ENCODE measurements around the gene PRDM16.

PRDM16 gene

GRCh38 chr1:3257788-3258187 is 188.8 kb downstream of the PRDM16 start:
- H3K4me1 ChIP-seq (ENCODE audit: low read length), result no peaks in the 10 kb centered on the region
- DNase-seq, result no peak
- no peaks in the 10 kb centered on the region for H3K79me2 ChIP-seq (ENCODE audit: low read length)
- no peak overlapping the region for H3K27ac ChIP-seq (ENCODE audit: low read length)
- H4K20me1 ChIP-seq (ENCODE audit: insufficient read depth, low read length), result no peaks in the 10 kb centered on the region
- no peak overlapping the region for H3K9ac ChIP-seq (ENCODE audit: low read length)
- TF ChIP-seq EZH2 (optimal IDR thresholded peaks at IDR 0.05; ENCODE audit: low read depth, low read length) (no peak), CTCF (IDR thresholded peaks at IDR 0.05; ENCODE audit: low read length) (no peak), EZH2phosphoT487 (IDR thresholded peaks at IDR 0.05; ENCODE audit: low read length) (no peak)
- H3K27me3 ChIP-seq (replicated peaks; ENCODE audit: insufficient read depth, low read length), result peaks cover 71% of the 10 kb centered on the region
- no peak overlapping the region for H3K4me3 ChIP-seq (ENCODE audit: low read length)
- H3K4me2 ChIP-seq (ENCODE audit: low read depth, low read length), result no peak overlapping the region
- no peaks in the 10 kb centered on the region for H3F3A ChIP-seq (ENCODE audit: insufficient read depth, low read length)
- H3K36me3 ChIP-seq (replicated peaks; ENCODE audit: insufficient read depth, low read length), result no peaks in the 10 kb centered on the region
- no peaks in the 10 kb centered on the region for H3K9me3 ChIP-seq (replicated peaks; ENCODE audit: insufficient read depth, low read length)
- H3K9me2 ChIP-seq (replicated peaks; ENCODE audit: insufficient read depth, low read length), result no peaks in the 10 kb centered on the region
- no peak overlapping the region for H2AFZ ChIP-seq (ENCODE audit: low read length)

- Histone ChIP-seq H3K4me3 (ENCODE audit: low read length) (no peak overlapping the region), H3K79me2 (ENCODE audit: low read length) (no peaks in the 10 kb centered on the region), H4K20me1 (ENCODE audit: insufficient read depth, low read length) (no peaks in the 10 kb centered on the region)
Measured at GRCh38 chr1:3258386-3259003, 189.5 kb downstream of the PRDM16 start.

GRCh38 chr1:3259020-3259419 is 190.0 kb downstream of the PRDM16 start:
- Histone ChIP-seq H3K4me1 (ENCODE audit: low read length) (no peaks in the 10 kb centered on the region), H3K79me2 (ENCODE audit: low read length) (no peaks in the 10 kb centered on the region)

More at GRCh38 chr1:3258386-3259003, 189.5 kb downstream of the PRDM16 start:
- TF ChIP-seq EZH2phosphoT487 (IDR thresholded peaks at IDR 0.05; ENCODE audit: low read length), result no peak
- TF ChIP-seq EZH2 (optimal IDR thresholded peaks at IDR 0.05; ENCODE audit: low read depth, low read length), result no peak
- TF ChIP-seq CTCF (IDR thresholded peaks at IDR 0.05; ENCODE audit: low read length), result no peak
- DNase-seq, result no peak
- no peak overlapping the region for H2AFZ ChIP-seq (ENCODE audit: low read length)
- no peak overlapping the region for H3K9ac ChIP-seq (ENCODE audit: low read length)
- no peak overlapping the region for H3K27ac ChIP-seq (ENCODE audit: low read length)
- peaks cover 77% of the 10 kb centered on the region for H3K27me3 ChIP-seq (replicated peaks; ENCODE audit: insufficient read depth, low read length)
- no peaks in the 10 kb centered on the region for H3F3A ChIP-seq (ENCODE audit: insufficient read depth, low read length)
- H3K4me1 ChIP-seq (ENCODE audit: low read length), result no peaks in the 10 kb centered on the region
- no peaks in the 10 kb centered on the region for H3K9me2 ChIP-seq (replicated peaks; ENCODE audit: insufficient read depth, low read length)
- no peaks in the 10 kb centered on the region for H3K36me3 ChIP-seq (replicated peaks; ENCODE audit: insufficient read depth, low read length)
- H3K4me2 ChIP-seq (ENCODE audit: low read depth, low read length), result no peak overlapping the region
- H3K9me3 ChIP-seq (replicated peaks; ENCODE audit: insufficient read depth, low read length), result no peaks in the 10 kb centered on the region

More at GRCh38 chr1:3259020-3259419, 190.0 kb downstream of the PRDM16 start:
- H2AFZ ChIP-seq (ENCODE audit: low read length), result no peak overlapping the region
- DNase-seq, result no peak
- H3F3A ChIP-seq (ENCODE audit: insufficient read depth, low read length), result no peaks in the 10 kb centered on the region
- H3K9me3 ChIP-seq (replicated peaks; ENCODE audit: insufficient read depth, low read length), result no peaks in the 10 kb centered on the region
- no peak overlapping the region for H3K27ac ChIP-seq (ENCODE audit: low read length)
- no peak overlapping the region for H3K4me2 ChIP-seq (ENCODE audit: low read depth, low read length)
- H3K9me2 ChIP-seq (replicated peaks; ENCODE audit: insufficient read depth, low read length), result no peaks in the 10 kb centered on the region
- no peak overlapping the region for H3K4me3 ChIP-seq (ENCODE audit: low read length)
- H4K20me1 ChIP-seq (ENCODE audit: insufficient read depth, low read length), result no peaks in the 10 kb centered on the region
- no peaks in the 10 kb centered on the region for H3K36me3 ChIP-seq (replicated peaks; ENCODE audit: insufficient read depth, low read length)
- peaks cover 82% of the 10 kb centered on the region for H3K27me3 ChIP-seq (replicated peaks; ENCODE audit: insufficient read depth, low read length)
- TF ChIP-seq EZH2phosphoT487 (IDR thresholded peaks at IDR 0.05; ENCODE audit: low read length) (no peak), CTCF (IDR thresholded peaks at IDR 0.05; ENCODE audit: low read length) (no peak), EZH2 (optimal IDR thresholded peaks at IDR 0.05; ENCODE audit: low read depth, low read length) (no peak)
- H3K9ac ChIP-seq (ENCODE audit: low read length), result no peak overlapping the region
